GM11168 (cell line): ENCODE results near the gene CPSF4L.
"Not testable (repeated sequence)": the region's sequence is repeated elsewhere in the genome, so short reads cannot be mapped to it uniquely, and the experiment has no call there.

Experiments
- in situ Hi-C: fragments of 300-500 bp; cut with MboI; formaldehyde crosslinking; loops from one replicate; pipeline ENCODE4 v1.12.0; 2022; ENCODE audit warnings: low sequenced_read_pairs; ENCODE audit not compliant: unreplicated experiment

The CPSF4L gene

DNA sequence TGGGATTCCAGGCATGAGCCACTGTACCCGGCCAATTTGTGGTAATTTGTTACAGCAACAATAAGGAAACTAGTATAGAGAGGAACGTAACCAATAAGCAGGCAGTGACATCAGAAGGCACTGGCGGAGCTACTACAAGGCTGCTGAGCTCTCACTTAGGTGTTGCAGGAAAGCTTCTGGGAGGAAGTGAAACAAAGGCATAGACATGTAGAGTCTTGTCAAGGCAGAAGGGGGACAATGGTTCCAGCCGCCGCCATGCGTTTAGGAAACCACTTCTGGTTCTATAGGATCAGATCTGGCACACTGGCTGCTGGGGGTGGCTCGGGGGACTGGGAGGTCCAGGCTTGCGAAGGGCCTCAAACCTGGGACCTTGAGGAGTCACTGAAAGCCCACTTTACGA lies 9.4 kb upstream of the CPSF4L start:
- in situ Hi-C loops = no loop called here

DNA sequence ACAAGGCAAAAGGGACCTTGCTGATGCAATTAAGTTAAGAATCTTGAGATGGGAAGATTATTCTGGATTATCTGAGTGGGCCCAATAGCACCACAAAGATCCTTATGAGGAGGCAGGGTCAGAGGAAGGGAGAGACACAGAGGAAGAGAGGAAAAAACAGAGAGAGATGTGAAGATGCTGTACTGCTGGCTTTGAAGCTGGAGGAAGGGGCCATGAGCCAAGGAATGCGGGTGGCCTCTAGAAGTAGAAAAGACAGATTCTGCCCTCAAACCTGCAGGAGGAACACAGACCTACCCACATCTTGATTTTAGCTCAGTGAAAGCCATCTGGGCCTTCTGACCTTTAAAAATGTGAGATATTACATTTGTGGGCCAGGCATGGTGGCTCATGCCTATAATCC lies 8.1 kb upstream of the CPSF4L start:
- in situ Hi-C loops = no loop called here

DNA sequence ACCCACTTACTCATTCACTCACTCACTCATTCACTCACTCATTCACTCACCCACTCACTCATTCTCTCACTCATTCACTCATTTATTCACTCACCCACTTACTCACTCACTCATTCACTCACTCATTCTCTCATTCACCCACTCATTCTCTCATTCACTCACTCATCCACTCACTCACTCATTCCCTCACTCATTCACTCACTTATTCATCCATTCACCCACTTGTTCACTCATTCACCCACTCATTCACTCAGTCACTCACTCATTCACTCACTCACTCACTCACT lies 7.6 kb upstream of the CPSF4L start:
- in situ Hi-C loops = no loop called here

DNA sequence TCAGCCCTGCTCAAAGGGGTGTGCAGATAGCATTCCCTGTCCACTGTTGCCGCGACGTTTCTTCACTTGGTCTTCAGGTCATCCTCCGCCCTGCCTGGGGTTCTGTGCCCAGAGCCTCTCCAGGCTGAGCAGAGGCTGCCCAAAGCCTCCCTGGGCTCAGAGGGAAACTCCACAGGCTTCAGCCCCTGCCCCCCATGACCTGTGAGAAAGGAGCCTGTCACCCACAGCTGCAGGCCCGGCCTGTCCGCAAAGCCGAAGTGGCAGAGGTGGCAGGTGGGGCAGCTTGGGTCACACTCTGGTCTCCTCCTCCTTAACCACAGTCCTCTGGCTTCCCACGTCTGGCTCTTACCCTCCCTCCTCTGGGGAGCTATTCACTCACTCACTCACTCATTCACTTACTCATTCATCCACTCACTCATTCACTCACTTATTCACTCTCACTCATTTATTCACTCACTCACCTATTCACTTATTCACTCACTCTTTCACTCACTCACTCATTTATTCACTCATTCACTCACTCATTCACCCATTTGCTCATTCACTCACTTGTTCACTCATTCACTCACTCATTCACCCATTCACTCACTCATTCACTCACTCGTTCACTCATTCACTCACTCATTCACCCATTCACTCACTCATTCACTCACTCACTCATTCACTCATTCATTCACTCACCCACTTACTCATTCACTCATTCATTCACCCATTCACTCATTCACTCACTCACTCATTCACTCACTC lies 7.1 kb upstream of the CPSF4L start:
- in situ Hi-C loops = no loop called here

DNA sequence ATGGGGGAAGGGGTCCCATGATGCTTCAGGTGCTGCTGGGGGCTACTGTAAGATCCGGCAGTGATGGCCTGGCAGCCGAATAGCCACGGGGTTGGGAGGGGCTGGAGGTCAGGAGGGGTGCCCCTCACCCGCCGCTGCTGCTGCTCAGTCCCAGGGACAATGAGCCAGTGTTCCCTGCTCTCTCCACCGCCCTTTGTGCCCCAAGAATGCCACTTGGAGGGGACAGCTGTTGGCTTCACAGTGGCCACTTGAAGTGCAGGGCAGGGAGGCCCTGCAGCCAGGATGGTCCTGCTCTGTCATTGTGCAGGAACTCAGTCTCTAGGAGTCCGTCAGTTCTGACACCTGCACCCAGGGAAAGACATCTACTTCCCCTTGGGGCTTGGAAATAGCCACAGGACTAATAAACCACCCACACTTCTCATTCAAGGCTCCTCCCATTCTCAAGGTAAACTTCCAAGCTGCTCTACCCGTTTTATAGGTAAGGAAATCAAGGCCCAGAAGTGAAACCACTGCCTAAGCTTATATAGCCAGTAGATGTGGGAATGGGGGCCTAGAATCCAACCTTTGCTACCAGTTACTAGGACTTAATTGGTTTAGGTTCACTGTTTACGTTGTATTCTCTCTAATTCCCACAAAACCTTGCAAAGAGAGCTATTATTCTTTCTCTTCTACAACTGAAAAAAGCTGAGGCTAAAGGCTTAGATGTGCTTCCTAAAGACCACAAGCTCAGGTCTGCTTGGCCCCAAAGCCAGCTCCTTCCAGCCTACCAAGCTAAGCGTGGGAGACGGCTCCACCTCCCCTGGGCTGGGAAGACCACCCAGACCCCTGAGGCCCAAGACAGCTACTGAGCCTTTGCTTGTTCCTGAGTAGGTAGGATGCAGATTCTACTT lies 6.2 kb upstream of the CPSF4L start:
- in situ Hi-C loops = no loop called here

DNA sequence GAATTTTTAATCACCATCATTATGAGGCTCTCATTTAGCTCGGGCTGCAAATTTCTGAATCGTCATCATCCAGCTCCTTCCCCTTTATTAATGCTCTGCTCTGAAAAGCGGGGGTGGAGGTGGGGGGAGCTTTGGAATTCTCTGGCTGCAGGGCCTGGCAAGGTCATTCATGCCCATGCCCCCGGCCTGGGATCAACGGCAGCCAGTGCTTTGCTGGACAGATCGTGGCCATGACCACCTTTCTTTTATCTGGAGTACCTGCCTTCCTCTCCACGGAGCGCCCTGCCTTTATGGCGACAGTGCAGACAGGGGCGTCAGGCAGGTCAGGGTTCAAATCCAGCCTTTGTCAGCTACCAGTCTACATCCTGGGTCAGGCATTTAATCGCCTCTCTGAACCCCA lies 5.1 kb upstream of the CPSF4L start:
- in situ Hi-C loops = no loop called here

DNA sequence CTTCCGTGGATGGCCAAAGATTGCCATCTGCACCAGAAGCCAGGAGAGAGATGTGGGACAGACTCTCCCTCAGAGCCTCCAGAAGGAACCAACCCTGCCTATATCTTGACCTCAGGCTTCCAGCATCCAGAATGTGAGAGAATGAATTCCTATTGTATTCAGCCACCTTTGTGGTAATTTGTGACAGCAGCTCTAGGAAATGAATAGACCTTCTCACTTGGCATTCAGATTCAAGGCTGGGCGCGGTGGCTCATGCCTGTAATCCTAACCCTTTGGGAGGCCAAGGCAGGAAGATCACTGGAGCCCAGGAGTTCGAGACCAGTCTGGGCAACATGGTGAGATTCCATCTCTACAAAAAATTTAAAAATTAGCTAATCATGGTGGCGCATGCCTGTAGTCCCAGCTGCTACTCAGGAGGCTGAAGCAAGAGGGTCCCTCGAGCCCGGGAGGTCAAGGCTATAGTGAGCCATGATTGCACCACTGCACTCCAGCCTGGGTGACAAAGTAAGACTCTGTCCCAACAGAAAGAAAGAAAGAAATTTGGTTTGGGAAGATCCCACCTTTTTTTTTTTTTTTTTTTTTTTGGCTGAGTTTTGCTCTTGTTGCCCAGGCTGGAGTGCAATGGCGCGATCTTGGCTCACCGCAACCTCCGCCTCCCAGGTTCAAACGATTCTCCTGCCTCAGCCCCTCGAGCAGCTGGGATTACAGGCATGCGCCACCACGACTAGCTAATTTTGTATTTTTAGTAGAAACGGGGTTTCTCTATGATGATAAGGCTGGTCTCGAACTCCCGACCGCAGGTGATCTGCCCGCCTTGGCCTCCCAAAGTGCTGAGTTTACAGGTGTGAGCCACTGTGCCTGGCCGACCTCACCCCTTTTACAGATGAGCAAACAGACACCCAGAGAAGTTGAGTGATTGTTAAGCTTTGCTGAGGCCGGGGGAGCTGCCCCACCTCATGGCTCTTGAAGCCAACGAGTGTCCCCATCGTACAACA lies 4.3 kb upstream of the CPSF4L start:
- in situ Hi-C loops = no loop called here

DNA sequence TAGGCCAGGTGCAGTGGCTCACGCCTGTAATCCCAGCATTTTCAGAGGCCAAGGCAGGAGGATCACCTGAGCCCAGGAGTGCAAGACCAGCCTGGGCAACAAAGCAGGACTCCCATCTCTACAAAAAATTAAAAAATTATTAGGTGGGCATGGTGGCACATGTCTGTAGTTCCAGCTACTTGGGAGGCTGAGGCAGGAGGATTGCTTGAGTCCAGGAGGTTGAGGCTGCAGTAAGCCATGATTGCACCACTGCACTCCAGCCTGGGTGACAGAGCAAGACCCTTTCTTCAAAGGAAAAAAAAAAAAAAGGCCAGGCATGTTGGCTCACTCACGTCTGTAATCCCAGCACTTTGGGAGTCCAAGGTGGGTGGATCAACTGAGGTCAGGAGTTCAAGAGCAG lies 2.8 kb upstream of the CPSF4L start:
- in situ Hi-C loops = not testable (repeated sequence)

DNA sequence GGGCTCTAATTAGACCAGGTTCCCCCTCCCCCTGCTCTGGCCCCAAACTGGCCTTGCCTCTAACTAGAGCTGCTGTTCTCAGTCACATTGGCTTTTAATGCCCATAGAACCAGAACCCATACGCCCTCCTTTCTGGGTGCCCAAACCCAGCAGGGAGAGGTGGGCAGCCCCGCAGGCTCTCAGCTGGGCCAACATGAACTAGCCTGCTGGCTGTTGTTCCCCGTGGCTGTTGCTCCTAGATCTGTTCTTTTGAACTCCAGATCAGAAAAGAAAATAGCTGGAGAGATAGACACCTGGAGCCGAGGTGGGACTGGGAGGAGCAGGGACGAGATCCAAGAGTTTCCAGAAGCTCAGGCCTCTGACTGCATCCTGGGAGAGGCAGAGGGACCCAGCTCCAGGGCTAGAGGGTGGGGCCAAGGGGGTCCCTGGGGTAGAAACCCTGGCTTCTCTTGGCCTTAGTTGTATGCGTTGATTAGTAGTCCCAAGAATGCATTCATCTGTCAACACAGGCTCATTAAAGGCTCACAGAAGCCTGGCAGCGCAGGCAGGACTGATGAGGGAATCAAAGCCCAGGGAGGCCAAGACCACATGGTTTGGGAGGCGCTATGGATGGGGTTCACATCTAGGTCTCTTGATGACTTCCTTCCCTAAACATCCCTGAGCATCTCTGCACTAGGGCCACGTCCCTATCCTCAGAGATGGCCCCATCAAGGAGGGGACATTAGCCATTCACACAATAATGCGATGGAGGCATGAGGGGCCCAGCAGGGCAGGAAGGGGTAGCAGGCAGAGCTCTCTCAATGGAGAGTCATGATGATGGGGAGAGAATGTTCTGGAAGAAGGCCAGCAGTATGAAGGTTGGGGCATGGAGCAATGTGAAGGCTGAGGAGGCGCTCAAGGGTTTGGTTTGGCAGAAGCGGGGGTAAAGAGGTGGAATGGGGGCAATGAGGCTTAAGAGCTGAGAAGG lies 1.3 kb upstream of the CPSF4L start:
- in situ Hi-C loops = no loop called here

DNA sequence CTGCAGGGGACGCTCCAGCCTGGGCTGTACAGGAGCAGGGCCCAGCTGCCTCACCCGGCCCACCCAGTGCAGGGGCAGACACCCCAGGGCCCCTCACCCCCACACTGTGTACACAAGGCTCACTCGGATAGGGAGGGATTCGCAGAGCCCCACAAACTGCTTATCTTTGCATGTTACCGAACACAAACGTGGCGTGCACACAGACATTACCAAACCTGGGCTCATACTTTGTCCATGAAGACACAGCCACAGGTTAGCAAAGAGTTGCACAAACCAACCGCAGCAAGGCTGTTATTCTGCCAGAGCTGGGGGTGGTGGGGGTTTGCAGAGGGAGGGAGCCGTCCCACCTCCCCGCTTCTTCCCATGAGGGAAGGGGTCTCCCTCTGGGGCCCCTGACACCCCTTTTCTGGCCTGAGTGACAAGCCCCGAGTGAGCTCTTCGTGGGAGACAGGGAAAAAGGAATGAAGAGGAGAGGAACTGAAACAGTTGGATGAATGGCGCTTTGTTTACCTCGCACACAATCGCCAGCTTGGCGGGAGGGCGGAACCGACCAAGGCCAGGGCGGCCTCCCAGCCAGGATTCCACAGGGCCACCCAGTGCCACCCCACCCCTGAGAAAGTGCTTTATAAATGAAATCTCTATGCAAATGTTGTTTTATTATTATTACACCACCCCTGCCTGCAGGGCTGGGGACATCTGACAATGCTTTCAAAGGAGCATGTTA lies 434 bp upstream of the CPSF4L start:
- in situ Hi-C loops = no loop called here

DNA sequence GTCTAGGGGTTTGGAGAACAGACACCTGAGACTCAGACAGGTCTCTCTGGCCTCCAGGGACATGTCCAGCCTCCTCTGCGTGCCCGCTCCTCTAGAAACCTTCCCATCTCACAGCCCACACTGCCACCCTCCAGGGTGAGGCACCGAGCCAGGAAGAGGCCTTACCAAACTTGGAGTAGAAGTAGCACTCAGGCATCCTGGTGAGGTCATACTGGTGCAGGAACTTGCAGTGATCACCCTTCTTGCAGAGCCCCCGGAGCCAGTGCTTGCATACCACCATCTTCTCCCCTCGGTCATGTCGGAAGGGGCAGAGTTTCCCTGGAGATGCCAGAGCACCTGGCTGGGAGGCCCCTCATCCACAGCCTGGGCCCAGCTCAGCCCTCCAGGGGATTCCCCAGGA lies 4.2 kb downstream of the CPSF4L start:
- in situ Hi-C loops = no loop called here

DNA sequence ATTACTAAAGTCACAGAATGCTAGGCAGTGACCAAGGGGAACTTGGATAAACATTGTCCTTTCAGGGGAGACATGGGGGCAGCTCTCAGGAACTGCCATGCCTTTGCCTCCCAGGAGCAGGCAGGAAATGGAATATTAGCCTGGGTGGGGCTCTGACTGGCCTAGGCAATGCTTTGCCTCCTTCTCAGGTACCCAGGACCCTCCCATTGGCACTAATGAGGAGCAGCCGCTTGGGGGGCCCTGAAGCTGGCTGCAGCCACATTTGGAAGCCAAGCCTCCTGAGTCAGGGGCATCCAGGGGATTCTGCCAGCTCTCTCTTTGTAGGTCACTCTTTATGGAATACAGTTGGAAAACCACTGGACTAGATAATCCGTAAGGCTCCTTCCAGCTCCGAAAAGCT lies 5.5 kb downstream of the CPSF4L start:
- in situ Hi-C loops = no loop called here

DNA sequence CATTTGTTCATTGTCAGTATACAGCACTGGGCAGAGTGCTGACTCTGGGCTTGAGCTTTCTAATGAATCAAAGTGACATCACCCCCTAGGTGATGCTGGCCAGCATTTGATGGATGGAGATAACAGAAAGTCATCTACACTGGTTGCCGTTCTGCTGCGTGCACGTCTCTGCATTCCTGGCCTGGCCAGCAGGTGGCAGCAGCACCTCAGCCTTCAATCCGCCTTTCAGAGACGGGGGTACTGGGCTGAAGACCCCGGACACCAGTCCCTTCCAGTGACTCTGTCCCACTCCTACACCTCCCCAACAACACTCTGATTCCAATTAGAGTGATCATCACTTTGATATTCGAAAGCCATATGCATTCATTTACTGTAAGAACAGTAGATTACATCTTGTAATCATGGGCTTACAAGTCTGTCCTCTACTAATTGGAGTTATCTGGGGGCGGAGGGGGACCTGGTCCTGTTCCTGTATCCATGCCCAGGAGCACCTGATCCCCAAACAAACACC lies 6.0 kb downstream of the CPSF4L start:
- in situ Hi-C loops = no loop called here

DNA sequence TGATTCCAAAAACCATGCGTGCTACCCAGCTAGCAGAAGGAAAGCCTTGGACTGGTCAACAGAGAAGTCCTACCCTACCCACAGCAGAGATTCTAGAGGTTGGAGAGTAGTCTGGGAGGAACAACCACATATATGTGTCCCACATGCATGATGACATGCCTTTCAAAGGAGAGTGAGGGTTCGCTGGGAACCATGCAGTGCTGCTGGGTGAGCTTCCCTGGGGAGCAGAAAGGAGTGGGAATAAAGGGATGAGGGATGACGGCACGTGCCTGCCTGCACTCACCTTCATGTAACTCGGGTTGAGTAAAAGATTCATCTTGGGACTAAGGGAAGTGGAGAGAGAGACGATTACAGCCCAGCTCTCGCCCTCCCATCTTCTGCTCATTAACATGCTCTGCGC lies 9.8 kb downstream of the CPSF4L start:
- in situ Hi-C loops = loop anchor here (5.0 kb wide), 1 partner anchor 120 kb away; no protein-coding TSS in a partner anchor

DNA sequence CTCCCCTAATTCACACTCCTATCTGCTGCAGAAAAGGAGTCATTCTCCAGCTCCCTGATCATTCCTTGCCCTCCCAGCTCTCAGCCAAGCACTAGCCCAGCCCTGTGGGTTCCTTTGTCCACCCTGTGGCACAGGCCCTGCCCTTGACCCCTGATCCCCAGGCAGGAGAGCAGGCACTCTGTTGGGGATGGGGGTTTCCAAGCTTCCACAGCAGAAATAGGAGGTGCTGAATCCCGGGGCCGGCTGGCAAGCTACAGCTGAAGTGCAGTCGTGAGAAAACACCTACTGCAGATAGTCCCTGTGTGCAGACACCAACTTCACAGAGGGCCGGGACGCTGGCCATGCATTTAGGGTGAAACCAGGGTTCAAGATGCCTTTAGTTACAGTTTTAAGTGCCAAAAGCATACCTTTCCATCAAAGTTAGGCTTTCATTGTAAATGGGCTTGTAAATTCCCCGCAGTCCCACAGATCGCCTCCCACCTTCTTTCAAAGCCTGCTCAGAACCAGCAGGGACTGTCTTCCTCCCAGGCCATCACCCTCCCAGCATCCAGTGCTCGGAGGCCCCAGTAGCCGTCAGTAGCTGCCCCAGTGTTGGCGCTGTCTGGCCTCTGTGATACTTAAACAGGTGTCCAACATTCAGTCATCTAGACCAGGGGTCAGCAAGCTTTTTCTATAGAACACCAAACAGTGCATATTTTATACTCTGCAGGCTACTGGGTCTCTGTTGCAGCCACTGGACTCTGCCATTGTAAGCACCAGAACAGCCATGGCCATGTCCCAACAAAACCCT lies 10.6 kb downstream of the CPSF4L start:
- in situ Hi-C loops = loop anchor here (5.0 kb wide), 1 partner anchor 121 kb away; no protein-coding TSS in a partner anchor

DNA sequence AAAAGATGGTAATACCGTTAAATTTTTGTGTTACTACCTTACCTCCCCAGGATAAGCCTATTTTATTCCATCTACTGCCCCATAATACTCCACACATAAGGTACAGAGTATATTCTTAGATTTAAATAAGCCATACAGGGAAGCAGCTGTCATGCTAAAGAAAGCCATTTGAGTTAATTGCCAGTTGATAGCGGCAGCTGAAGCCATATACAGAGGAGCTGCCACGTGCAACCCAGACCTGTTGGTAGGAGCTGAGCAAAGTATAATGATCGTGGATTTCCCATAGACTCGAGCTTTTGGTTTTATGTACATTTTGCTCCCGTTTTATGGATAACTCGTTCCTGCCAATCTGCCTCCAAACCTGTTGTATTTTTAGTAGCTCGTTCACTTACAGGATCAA lies 12.0 kb downstream of the CPSF4L start:
- in situ Hi-C loops = loop anchor here (5.0 kb wide), 1 partner anchor 123 kb away; no protein-coding TSS in a partner anchor

DNA sequence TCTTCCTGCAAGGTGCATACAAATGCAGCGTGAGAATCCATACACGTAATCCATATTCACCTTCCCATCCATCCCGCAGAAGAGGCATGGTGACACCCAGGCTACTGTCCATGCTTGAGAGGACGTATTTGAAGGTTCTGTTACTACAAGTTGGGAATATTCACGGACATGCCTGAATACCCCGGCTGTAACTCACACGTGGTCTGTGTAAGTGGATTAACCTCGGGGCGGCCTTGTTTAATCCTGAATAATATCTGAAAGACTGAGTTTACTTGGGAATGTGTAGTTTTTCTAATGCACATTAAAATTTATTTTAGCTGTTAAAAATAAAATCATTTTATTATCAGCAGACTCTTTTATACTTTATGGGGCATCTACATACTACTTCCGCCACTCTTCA lies 13.1 kb downstream of the CPSF4L start:
- in situ Hi-C loops = no loop called here

DNA sequence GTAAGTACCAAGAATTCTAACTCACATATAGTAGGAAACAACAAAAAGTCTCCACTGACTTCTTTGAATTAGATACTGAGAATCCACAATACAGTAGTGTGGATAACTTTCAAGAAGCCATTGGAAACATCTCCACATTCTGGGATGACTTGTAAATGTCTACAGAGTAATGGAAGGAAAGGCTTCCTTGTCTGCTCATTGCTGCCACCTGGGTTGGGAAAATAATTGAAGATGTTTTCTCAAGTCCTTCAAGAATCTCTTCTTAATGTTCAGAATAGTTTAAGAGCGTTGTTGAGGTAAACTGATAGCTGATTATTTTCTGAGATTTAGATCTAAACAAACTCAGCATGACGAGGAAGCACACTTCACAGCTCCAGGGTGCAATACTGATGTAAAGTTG lies 14.0 kb downstream of the CPSF4L start:
- in situ Hi-C loops = no loop called here
